ENCODE data around the gene KRT33A.
A peak's percentile ranks its signal among the peaks of the same experiment; 100 is the strongest.

KRT33A gene

DNA sequence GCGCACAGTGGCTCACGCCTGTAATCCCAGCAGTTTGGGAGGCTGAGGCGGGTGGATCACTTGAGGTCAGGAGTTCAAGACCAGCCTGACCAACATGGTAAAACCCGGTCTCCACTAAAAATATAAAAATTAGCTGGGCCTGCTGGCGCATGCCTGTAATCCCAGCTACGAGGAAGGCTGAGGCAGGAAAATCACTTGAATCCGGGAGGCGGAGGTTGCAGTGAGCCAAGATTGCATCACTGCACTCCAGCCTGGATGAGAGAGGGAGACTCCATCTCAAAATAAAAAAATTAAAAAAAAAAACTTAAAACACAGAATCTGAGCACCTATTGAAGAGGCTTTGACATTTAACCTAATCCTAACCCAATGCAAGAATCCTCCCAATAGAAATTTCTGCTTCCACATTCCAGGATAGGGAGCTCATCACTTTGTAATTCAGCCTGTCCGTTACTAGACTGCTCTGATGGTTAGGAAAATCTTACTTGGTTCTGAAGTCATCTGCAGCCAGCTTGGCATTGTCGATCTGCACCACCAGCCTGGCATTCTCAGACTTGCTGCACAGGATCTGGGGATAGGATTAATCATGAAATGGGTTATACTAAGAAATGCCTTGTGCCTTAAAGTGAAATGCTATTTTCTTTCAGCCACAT lies 16.9 kb upstream of the KRT33A start:
- H2BK120ac ChIP-seq (ENCODE audit: insufficient read depth, low read length, poor library complexity) = no peak overlapping the region
- no peak overlapping the region for H3K18ac ChIP-seq (ENCODE audit: low read length)
- no peak overlapping the region for H3K27ac ChIP-seq (ENCODE audit: low read depth, low read length)
- H3K23ac ChIP-seq (ENCODE audit: low read length) = no peak overlapping the region
- H3K9me3 ChIP-seq (ENCODE audit: insufficient read depth, low read depth, low read length) = peaks cover 1% of the 10 kb centered on the region
- H3K36me3 ChIP-seq (ENCODE audit: control insufficient read depth in 1 of 2, insufficient read depth in 2 of 2, low read length in 2 of 2) = no peaks in the 10 kb centered on the region
- no peak overlapping the region for H2AK5ac ChIP-seq (ENCODE audit: low read length)
- no peak overlapping the region for H3K4me3 ChIP-seq (ENCODE audit: low read depth, low read length)
- no peak overlapping the region for H2BK5ac ChIP-seq (ENCODE audit: low read depth, low read length, poor library complexity)
- H4K12ac ChIP-seq (ENCODE audit: low read depth, low read length) = no peak overlapping the region
- H3K9ac ChIP-seq (ENCODE audit: low read length) = no peak overlapping the region
- no CpG with 5 or more reads among the region's 10 CpGs for WGBS (ENCODE audit: extremely low coverage, insufficient coverage, insufficient read length)
- no peaks in the 10 kb centered on the region for H3K79me1 ChIP-seq (ENCODE audit: low read length)
- H3K79me2 ChIP-seq (ENCODE audit: control insufficient read depth, insufficient read depth, low read length, poor library complexity) = no peaks in the 10 kb centered on the region
- H3K27me3 ChIP-seq (ENCODE audit: insufficient read depth, low read length) = no peaks in the 10 kb centered on the region
- no peak overlapping the region for H4K8ac ChIP-seq (ENCODE audit: low read depth, low read length)
- H3K14ac ChIP-seq (ENCODE audit: low read length) = no peak overlapping the region
- no peak overlapping the region for H3K4me2 ChIP-seq (ENCODE audit: low read length)
- DNase-seq = peak; percentile 28 to 62
- no peak overlapping the region for H2BK12ac ChIP-seq (ENCODE audit: low read length)
- no peak overlapping the region for H2AFZ ChIP-seq (ENCODE audit: insufficient read depth, low read length, poor library complexity)
- H3K4me1 ChIP-seq (ENCODE audit: control insufficient read depth in 1 of 2, insufficient read depth in 2 of 2, low read length in 2 of 2) = peaks cover 0 to 5% of the 10 kb centered on the region in 2 experiments
- no peak overlapping the region for H3K4ac ChIP-seq (ENCODE audit: low read depth, low read length)
- H4K91ac ChIP-seq (ENCODE audit: low read depth, low read length) = no peak overlapping the region

GRCh38 chr17:41366070-41366469 lies 15.4 kb upstream of the KRT33A start:
- no peak for DNase-seq
- Histone ChIP-seq H3K14ac (ENCODE audit: low read length) (no peak overlapping the region), H3K79me2 (ENCODE audit: control insufficient read depth, insufficient read depth, low read length, poor library complexity) (no peaks in the 10 kb centered on the region), H3K36me3 (ENCODE audit: control insufficient read depth in 1 of 2, insufficient read depth in 2 of 2, low read length in 2 of 2) (no peaks in the 10 kb centered on the region), H3K23ac (ENCODE audit: low read length) (no peak overlapping the region), H3K4me1 (ENCODE audit: control insufficient read depth in 1 of 2, insufficient read depth in 2 of 2, low read length in 2 of 2) (peaks cover 0 to 8% of the 10 kb centered on the region in 2 experiments), H2AK5ac (ENCODE audit: low read length) (no peak overlapping the region), H3K4me3 (ENCODE audit: low read depth, low read length) (no peak overlapping the region), H2BK12ac (ENCODE audit: low read length) (no peak overlapping the region), H4K8ac (ENCODE audit: low read depth, low read length) (no peak overlapping the region), H3K4ac (ENCODE audit: low read depth, low read length) (no peak overlapping the region), H2BK120ac (ENCODE audit: insufficient read depth, low read length, poor library complexity) (no peak overlapping the region), H4K91ac (ENCODE audit: low read depth, low read length) (no peak overlapping the region), H3K79me1 (ENCODE audit: low read length) (no peaks in the 10 kb centered on the region), H2AFZ (ENCODE audit: insufficient read depth, low read length, poor library complexity) (no peak overlapping the region), H3K9ac (ENCODE audit: low read length) (no peak overlapping the region), H3K9me3 (ENCODE audit: insufficient read depth, low read depth, low read length) (peaks cover 1% of the 10 kb centered on the region), H3K27me3 (ENCODE audit: insufficient read depth, low read length) (no peaks in the 10 kb centered on the region), H3K18ac (ENCODE audit: low read length) (no peak overlapping the region), H3K27ac (ENCODE audit: low read depth, low read length) (no peak overlapping the region), H4K12ac (ENCODE audit: low read depth, low read length) (no peak overlapping the region), H3K4me2 (ENCODE audit: low read length) (no peak overlapping the region), H2BK5ac (ENCODE audit: low read depth, low read length, poor library complexity) (no peak overlapping the region)

- Histone ChIP-seq H3K9me3 (ENCODE audit: insufficient read depth, low read depth, low read length) (peaks cover 1% of the 10 kb centered on the region), H4K91ac (ENCODE audit: low read depth, low read length) (no peak overlapping the region), H3K14ac (ENCODE audit: low read length) (no peak overlapping the region), H3K9ac (ENCODE audit: low read length) (no peak overlapping the region), H3K27me3 (ENCODE audit: insufficient read depth, low read length) (no peaks in the 10 kb centered on the region), H3K36me3 (ENCODE audit: control insufficient read depth in 1 of 2, insufficient read depth in 2 of 2, low read length in 2 of 2) (no peaks in the 10 kb centered on the region), H2AFZ (ENCODE audit: insufficient read depth, low read length, poor library complexity) (no peak overlapping the region), H2BK5ac (ENCODE audit: low read depth, low read length, poor library complexity) (no peak overlapping the region), H3K4ac (ENCODE audit: low read depth, low read length) (no peak overlapping the region), H3K4me2 (ENCODE audit: low read length) (no peak overlapping the region), H2AK5ac (ENCODE audit: low read length) (no peak overlapping the region), H3K4me1 (ENCODE audit: control insufficient read depth in 1 of 2, insufficient read depth in 2 of 2, low read length in 2 of 2) (peaks cover 0 to 13% of the 10 kb centered on the region in 2 experiments), H3K79me1 (ENCODE audit: low read length) (peaks cover 1% of the 10 kb centered on the region), H3K27ac (ENCODE audit: low read depth, low read length) (no peak overlapping the region), H4K12ac (ENCODE audit: low read depth, low read length) (no peak overlapping the region), H3K79me2 (ENCODE audit: control insufficient read depth, insufficient read depth, low read length, poor library complexity) (no peaks in the 10 kb centered on the region), H3K18ac (ENCODE audit: low read length) (no peak overlapping the region), H3K23ac (ENCODE audit: low read length) (no peak overlapping the region), H4K8ac (ENCODE audit: low read depth, low read length) (no peak overlapping the region), H2BK120ac (ENCODE audit: insufficient read depth, low read length, poor library complexity) (no peak overlapping the region), H2BK12ac (ENCODE audit: low read length) (no peak overlapping the region), H3K4me3 (ENCODE audit: low read depth, low read length) (no peak overlapping the region)
- peak; percentile 19 to 65 for DNase-seq
- no CpG with 5 or more reads among the region's 2 CpGs for WGBS (ENCODE audit: extremely low coverage, insufficient coverage, insufficient read length)
Measured at GRCh38 chr17:41363881-41364280, 13.3 kb upstream of the KRT33A start.

- H4K8ac ChIP-seq (ENCODE audit: low read depth, low read length) = no peak overlapping the region
- no peak overlapping the region for H4K12ac ChIP-seq (ENCODE audit: low read depth, low read length)
- H2BK120ac ChIP-seq (ENCODE audit: insufficient read depth, low read length, poor library complexity) = no peak overlapping the region
- no peak overlapping the region for H3K4ac ChIP-seq (ENCODE audit: low read depth, low read length)
- no peak overlapping the region for H3K14ac ChIP-seq (ENCODE audit: low read length)
- H2BK5ac ChIP-seq (ENCODE audit: low read depth, low read length, poor library complexity) = no peak overlapping the region
- H2AFZ ChIP-seq (ENCODE audit: insufficient read depth, low read length, poor library complexity) = no peak overlapping the region
- peaks cover 0 to 7% of the 10 kb centered on the region in 2 experiments for H3K4me1 ChIP-seq (ENCODE audit: control insufficient read depth in 1 of 2, insufficient read depth in 2 of 2, low read length in 2 of 2)
- peak; percentile 80 to 91 for DNase-seq
- no peaks in the 10 kb centered on the region for H3K36me3 ChIP-seq (ENCODE audit: control insufficient read depth in 1 of 2, insufficient read depth in 2 of 2, low read length in 2 of 2)
- no CpG with 5 or more reads among the region's 5 CpGs for WGBS (ENCODE audit: extremely low coverage, insufficient coverage, insufficient read length)
- H3K23ac ChIP-seq (ENCODE audit: low read length) = no peak overlapping the region
- no peak overlapping the region for H4K91ac ChIP-seq (ENCODE audit: low read depth, low read length)
- H3K9me3 ChIP-seq (ENCODE audit: insufficient read depth, low read depth, low read length) = peaks cover 1% of the 10 kb centered on the region
- peak overlapping the region; percentile 82 for H3K27ac ChIP-seq (ENCODE audit: low read depth, low read length)
- no peak overlapping the region for H3K4me3 ChIP-seq (ENCODE audit: low read depth, low read length)
- peaks cover 1% of the 10 kb centered on the region for H3K79me1 ChIP-seq (ENCODE audit: low read length)
- H3K4me2 ChIP-seq (ENCODE audit: low read length) = no peak overlapping the region
- no peak overlapping the region for H3K18ac ChIP-seq (ENCODE audit: low read length)
- H2AK5ac ChIP-seq (ENCODE audit: low read length) = no peak overlapping the region
- no peaks in the 10 kb centered on the region for H3K79me2 ChIP-seq (ENCODE audit: control insufficient read depth, insufficient read depth, low read length, poor library complexity)
- no peak overlapping the region for H3K9ac ChIP-seq (ENCODE audit: low read length)
- no peak overlapping the region for H2BK12ac ChIP-seq (ENCODE audit: low read length)
- no peaks in the 10 kb centered on the region for H3K27me3 ChIP-seq (ENCODE audit: insufficient read depth, low read length)
Measured at GRCh38 chr17:41360296-41360995, 9.8 kb upstream of the KRT33A start.
